ENCODE data around the gene MYADM.

MYADM gene

DNA sequence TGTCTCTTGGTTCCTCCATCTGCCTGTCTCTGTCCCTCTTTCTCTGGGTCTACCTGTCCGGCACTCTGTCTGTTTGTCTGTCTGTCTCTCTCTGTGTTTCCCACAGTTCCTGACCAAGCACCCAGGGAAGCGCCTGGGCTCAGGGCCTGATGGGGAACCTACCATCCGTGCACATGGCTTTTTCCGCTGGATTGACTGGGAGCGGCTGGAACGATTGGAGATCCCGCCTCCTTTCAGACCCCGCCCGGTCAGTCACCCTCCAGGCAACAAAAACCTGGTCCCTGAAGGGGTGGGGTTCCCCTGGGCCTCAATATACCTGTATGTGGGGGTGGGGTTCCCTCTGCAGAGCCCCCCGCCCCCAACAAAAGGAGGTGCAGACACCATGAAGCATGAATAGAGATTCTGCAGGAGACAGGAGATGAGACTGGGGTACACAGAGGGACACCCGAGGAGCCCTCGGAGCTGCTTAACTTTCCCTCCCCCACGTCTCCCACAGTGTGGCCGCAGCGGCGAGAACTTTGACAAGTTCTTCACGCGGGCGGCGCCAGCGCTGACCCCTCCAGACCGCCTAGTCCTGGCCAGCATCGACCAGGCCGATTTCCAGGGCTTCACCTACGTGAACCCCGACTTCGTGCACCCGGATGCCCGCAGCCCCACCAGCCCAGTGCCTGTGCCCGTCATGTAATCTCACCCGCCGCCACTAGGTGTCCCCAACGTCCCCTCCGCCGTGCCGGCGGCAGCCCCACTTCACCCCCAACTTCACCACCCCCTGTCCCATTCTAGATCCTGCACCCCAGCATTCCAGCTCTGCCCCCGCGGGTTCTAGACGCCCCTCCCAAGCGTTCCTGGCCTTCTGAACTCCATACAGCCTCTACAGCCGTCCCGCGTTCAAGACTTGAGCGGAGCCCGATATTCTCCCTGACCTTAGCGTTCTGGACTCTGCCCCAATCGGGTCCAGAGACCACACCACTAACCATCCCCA is 38.8 kb downstream of the MYADM start:
- in situ Hi-C loops (cut with MboI; ENCODE audit: low pct_unique_long_range_greater_than_20kb, low sequenced_read_pairs, unreplicated experiment): no loop called here
- peak; percentile 91 for DNase-seq (ENCODE audit: low spot score)
- TF ChIP-seq, protein P1, sequence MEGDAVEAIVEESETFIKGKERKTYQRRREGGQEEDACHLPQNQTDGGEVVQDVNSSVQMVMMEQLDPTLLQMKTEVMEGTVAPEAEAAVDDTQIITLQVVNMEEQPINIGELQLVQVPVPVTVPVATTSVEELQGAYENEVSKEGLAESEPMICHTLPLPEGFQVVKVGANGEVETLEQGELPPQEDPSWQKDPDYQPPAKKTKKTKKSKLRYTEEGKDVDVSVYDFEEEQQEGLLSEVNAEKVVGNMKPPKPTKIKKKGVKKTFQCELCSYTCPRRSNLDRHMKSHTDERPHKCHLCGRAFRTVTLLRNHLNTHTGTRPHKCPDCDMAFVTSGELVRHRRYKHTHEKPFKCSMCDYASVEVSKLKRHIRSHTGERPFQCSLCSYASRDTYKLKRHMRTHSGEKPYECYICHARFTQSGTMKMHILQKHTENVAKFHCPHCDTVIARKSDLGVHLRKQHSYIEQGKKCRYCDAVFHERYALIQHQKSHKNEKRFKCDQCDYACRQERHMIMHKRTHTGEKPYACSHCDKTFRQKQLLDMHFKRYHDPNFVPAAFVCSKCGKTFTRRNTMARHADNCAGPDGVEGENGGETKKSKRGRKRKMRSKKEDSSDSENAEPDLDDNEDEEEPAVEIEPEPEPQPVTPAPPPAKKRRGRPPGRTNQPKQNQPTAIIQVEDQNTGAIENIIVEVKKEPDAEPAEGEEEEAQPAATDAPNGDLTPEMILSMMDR (IDR thresholded peaks at IDR 0.05; ENCODE audit: extremely low read depth, insufficient read depth, missing control alignments): peak; percentile 84

DNA sequence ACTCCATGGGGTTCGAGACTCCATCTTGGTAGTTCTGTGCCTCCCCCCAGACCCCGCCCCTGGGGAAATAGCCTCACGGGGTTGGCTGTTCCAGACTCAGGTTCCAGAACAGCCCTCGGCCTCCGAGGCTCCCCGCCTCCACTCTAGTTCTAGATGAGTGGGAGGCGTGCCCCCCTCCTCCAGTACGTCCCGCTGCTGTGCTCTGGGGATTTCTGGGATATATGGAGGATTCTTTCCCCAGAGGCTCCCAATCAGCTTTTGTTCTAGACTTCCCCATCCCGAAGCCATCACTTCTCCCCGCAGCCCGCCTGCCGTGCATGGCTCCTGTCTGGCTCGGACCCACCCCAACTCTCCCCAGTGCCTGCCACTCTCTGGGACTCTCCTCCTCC is 39.5 kb downstream of the MYADM start:
- DNase-seq (ENCODE audit: low spot score): no peak
- TF ChIP-seq, protein P1 (IDR thresholded peaks at IDR 0.05; ENCODE audit: extremely low read depth, insufficient read depth, missing control alignments): no peak
- in situ Hi-C loops (cut with MboI; ENCODE audit: low pct_unique_long_range_greater_than_20kb, low sequenced_read_pairs, unreplicated experiment): no loop called here

DNA sequence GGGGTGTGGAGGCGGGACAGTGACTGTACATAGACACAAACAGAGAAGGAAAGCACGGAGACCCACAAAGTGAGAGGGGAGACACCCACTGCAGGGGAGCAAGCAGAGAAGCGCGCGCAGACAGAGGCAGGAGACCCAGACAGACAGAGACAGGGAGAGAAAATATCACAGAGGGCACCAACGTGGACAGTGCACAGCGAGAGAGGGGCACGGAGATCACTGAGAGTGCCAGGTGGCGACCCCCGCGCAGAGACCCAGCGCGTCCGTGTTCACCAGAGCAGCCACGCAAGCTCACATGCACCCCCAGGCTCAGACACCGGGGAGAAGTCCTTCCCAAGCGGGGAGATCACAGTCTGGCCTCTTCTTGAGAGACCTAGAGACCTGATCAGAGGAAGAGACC is 40.0 kb downstream of the MYADM start:
- in situ Hi-C loops (cut with MboI; ENCODE audit: low pct_unique_long_range_greater_than_20kb, low sequenced_read_pairs, unreplicated experiment): no loop called here
- peak; percentile 26 for DNase-seq (ENCODE audit: low spot score)
- TF ChIP-seq, protein P1 (IDR thresholded peaks at IDR 0.05; ENCODE audit: extremely low read depth, insufficient read depth, missing control alignments): no peak

DNA sequence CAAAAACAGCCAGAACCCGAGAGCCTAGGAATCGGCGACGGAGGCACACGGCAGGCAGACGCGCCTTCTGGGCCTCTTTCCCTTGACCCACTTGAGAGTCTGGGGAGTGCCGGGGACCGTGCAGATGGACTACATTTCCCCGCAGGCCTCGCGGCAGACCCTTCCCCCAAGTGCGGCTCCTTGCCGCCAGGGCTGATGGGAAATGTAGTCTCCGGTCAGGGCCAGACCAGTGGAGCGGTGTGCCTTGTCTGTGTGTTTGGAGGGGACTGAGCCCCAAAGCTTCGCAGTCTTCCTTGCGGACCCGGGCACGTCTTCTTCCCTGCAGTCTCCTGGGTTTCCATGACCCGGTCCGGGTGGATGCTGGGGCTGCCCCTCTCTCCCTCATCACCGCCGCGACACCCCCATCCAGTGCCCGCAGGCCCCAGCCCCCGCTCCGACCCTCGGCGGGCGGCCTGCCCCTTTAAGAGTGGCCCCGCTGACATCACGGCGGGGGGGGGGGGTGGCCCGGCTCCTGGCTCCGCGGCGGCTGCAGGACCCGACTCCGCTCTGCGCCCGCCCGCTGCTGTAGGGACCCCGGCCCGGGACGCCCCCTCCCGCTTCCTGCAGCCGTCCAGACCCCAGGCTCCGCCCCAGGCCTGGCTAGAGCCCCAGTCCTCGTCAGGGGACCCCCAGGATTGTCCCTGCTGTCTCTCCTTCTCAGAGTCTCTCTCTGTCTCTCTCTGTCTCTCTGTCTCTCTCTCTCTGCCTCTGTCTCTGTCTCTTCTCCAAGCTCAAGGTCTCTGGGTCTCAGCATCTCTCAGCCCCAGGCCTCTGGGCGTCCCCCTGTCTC is 40.6 kb downstream of the MYADM start:
- in situ Hi-C loops (cut with MboI; ENCODE audit: low pct_unique_long_range_greater_than_20kb, low sequenced_read_pairs, unreplicated experiment): no loop called here
- TF ChIP-seq, protein P1 (IDR thresholded peaks at IDR 0.05; ENCODE audit: extremely low read depth, insufficient read depth, missing control alignments): no peak
- DNase-seq (ENCODE audit: low spot score): peak; percentile 84

DNA sequence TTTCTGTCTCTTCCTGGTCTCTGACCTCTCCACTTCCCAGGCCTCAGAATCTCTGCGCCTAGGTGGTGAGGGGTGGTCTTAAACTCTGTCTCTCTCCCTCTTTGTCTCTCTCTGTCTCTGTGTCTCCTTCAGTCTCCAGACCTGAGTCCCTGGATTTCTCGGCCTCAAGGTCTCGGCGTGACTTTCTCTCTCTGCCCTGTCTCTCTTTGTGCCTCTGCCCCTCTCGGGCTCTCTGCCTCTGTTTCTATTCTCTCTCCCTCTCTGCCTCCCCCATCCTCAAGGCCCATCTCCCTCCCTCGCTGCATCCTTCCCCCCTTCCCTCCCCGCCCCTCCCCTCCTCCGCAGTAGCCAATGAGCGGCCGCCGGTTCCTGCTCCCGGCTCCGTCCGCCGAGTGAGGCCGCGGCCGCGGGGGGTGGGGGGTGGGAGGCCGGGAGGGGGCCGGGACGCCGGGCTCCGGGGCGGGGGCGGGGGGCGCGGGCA is 41.3 kb downstream of the MYADM start, which contains the start of gene CACNG7:
TSS of gene CACNG7 (plus strand) at position 344 of the 481 bp plus-strand sequence. CDS start 3,554 bp downstream, outside the sequence.
- DNase-seq (ENCODE audit: low spot score): peak; percentile 25
- TF ChIP-seq, protein P1 (IDR thresholded peaks at IDR 0.05; ENCODE audit: extremely low read depth, insufficient read depth, missing control alignments): no peak
- in situ Hi-C loops (cut with MboI; ENCODE audit: low pct_unique_long_range_greater_than_20kb, low sequenced_read_pairs, unreplicated experiment): no loop called here

DNA sequence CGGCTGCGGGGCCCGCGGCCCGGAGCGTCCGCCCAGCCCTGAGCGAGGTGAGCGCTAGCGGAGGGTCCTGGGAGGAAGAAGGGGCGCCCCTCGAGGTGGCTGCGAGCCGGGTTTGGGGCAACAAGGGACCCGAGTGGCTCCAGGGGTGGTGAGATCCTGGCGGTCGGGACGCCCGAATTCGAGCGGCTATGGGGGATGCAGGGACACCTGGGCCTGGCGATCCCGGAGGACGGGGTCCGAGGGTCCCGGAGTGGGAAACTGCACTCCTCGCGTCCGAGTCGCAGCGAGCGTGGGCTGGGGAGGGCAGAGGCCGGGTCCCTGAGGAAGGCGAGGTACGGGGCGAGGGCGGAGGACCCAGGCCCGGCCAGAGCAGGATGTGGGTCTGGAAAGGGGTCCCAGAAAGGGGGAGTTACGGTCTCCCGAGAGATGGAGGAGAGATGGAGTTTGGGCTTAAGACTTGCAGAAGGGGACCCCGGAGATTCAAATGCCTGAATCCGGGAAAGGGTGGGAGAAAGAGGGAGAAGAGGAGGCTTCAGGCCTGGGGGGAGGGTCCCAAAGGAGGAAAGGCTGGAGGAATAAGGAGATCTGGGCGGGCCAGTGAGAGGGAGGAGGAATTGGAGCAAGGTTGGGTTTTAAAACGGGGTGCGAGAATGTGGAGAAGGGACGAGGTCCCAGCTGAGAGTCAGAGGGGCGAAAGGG is 41.9 kb downstream of the MYADM start:
- peak; percentile 24 for DNase-seq (ENCODE audit: low spot score)
- TF ChIP-seq, protein P1 (IDR thresholded peaks at IDR 0.05; ENCODE audit: extremely low read depth, insufficient read depth, missing control alignments): no peak
- in situ Hi-C loops (cut with MboI; ENCODE audit: low pct_unique_long_range_greater_than_20kb, low sequenced_read_pairs, unreplicated experiment): no loop called here

Data from GM13977 (cell line).